ENCODE data around the gene MRPS21. TPM values are rescaled to one million over a fixed set of nuclear protein-coding genes. Genes with fewer than 3 reads are reported as not detected.

MRPS21 gene
- total RNA-seq, 3 donors from 2014 or later: 40.5 to 55.1 (median 45.1) TPM

DNA sequence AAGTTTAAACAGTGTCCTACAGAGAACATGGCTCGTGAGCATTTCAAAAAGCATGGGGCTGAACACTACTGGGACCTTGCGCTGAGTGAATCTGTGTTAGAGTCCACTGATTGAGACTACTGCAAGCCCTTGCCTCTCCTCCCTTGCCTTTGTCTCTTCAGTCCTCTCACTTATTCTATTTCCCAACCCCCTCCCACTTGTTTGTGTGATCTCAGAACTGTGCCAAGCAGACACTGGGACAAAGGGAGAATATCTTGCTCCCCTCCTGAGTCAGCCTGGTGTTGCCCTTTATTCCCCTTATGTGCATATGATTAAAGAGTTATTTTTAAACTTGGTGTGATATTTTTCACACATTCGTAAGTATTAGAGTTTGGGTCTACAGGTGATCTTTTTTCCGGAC lies 59.2 kb downstream of the MRPS21 start:
- no peaks in the 10 kb centered on the region for H3K9me3 ChIP-seq
- H3K27me3 ChIP-seq: no peaks in the 10 kb centered on the region
- H3K4me1 ChIP-seq: no peaks in the 10 kb centered on the region
- TF ChIP-seq, protein P1, sequence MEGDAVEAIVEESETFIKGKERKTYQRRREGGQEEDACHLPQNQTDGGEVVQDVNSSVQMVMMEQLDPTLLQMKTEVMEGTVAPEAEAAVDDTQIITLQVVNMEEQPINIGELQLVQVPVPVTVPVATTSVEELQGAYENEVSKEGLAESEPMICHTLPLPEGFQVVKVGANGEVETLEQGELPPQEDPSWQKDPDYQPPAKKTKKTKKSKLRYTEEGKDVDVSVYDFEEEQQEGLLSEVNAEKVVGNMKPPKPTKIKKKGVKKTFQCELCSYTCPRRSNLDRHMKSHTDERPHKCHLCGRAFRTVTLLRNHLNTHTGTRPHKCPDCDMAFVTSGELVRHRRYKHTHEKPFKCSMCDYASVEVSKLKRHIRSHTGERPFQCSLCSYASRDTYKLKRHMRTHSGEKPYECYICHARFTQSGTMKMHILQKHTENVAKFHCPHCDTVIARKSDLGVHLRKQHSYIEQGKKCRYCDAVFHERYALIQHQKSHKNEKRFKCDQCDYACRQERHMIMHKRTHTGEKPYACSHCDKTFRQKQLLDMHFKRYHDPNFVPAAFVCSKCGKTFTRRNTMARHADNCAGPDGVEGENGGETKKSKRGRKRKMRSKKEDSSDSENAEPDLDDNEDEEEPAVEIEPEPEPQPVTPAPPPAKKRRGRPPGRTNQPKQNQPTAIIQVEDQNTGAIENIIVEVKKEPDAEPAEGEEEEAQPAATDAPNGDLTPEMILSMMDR (IDR thresholded peaks at IDR 0.05): no peak
- TF ChIP-seq POLR2A (IDR thresholded peaks at IDR 0.05): no peak
- TF ChIP-seq POLR2AphosphoS5 (IDR thresholded peaks at IDR 0.05): no peak
- H3K36me3 ChIP-seq: no peaks in the 10 kb centered on the region
- no peak overlapping the region for H3K4me3 ChIP-seq
- intact Hi-C loops (cut with DNase I; ENCODE audit: low total_unique reads): no loop called here
- DNase-seq (ENCODE audit: low spot score in 2 of 2): no peak
- no peak overlapping the region for H3K27ac ChIP-seq

Other genes starting within 250 kb of the MRPS21 start
- 10 to 100 TPM; 37.1 to 72.0 (median 45.6) TPM for gene VPS45, start 226.1 kb upstream of the MRPS21 start, total RNA-seq
- gene PLEKHO1, start 143.9 kb upstream of the MRPS21 start, total RNA-seq: 10 to 100 TPM; 20.8 to 58.0 (median 27.5) TPM
- 10 to 100 TPM; 16.5 to 21.6 (median 18.6) TPM for gene ANP32E, start 57.7 kb upstream of the MRPS21 start, total RNA-seq
- not detected for gene CA14, start 36.1 kb upstream of the MRPS21 start, total RNA-seq
- 100 to 1,000 TPM in 2 of 3 donors, 10 to 100 TPM in 1; 86.9 to 138 (median 104) TPM for gene APH1A, start 24.8 kb upstream of the MRPS21 start, total RNA-seq
- gene C1orf54, start 21.1 kb upstream of the MRPS21 start, total RNA-seq: 10 to 100 TPM in 2 of 3 donors, 1 to 10 TPM in 1; 9.4 to 24.3 (median 13.6) TPM
- gene CIART, start 11.3 kb upstream of the MRPS21 start, total RNA-seq: 1 to 10 TPM; 2.6 to 7.4 (median 4.3) TPM
- gene PRPF3, start 27.7 kb downstream of the MRPS21 start, total RNA-seq: 10 to 100 TPM; 57.1 to 87.2 (median 82.4) TPM
- 10 to 100 TPM; 19.4 to 26.5 (median 20.3) TPM for gene RPRD2, start 70.3 kb downstream of the MRPS21 start, total RNA-seq
- gene TARS2, start 193.6 kb downstream of the MRPS21 start, total RNA-seq: 10 to 100 TPM; 12.1 to 21.4 (median 19.9) TPM
- 10 to 100 TPM in 2 of 3 donors, 1 to 10 TPM in 1; 4.0 to 53.3 (median 10.2) TPM for gene ECM1, start 214.2 kb downstream of the MRPS21 start, total RNA-seq
- 1 to 10 TPM in 1 of 3 donors, not detected in 2; 2.2 TPM for gene FALEC, start 221.9 kb downstream of the MRPS21 start, total RNA-seq

Data from breast epithelium (tissue), 4 donors.